ENCODE results near the gene PCDHGA10. TPM values are rescaled to one million over a fixed set of nuclear protein-coding genes. Genes with fewer than 3 reads are reported as not detected.

Gene PCDHGA10
- total RNA-seq, 1 experiment from 2014 or later = 3.8 TPM

GRCh38 chr5:141363952-141364660, 48.7 kb upstream of the PCDHGA10 start, which contains the start of gene PCDHGA5:
PCDHGA5 (plus strand) TSS chr5:141364162; CDS start chr5:141364331, 169 bp downstream.
- ChIA-PET CTCF (interaction anchor here (1.0 to 1.1 kb wide), 2 partner anchors 44 to 200 kb away, joined by 3 read pairs; partner anchors contain the start of gene TAF7), POLR2A (no interaction called here), RAD21 (ENCODE audit: low non-redundant PET in 1 of 2, low total read pairs in 2 of 2, uncharacterized antibody in 2 of 2, unreplicated experiment in 2 of 2) (no interaction called here)
- Histone ChIP-seq H3K36me3 (ENCODE audit: control insufficient read depth in 1 of 2, insufficient read depth in 2 of 2, low read length in 2 of 2) (no peaks in the 10 kb centered on the region), H3K27me3 (ENCODE audit: insufficient read depth, low read length) (no peaks in the 10 kb centered on the region), H3K4me3 (replicated peaks in 1 of 2; ENCODE audit: low read depth in 1 of 2, low read length in 2 of 2) (no peak within 1 kb of the TSS), H3K4me1 (ENCODE audit: control insufficient read depth in 1 of 2, insufficient read depth in 2 of 2, low read length in 2 of 2) (no peaks in the 10 kb centered on the region), H3K9me3 (ENCODE audit: control insufficient read depth in 1 of 2, insufficient read depth in 1 of 2, low read depth in 1 of 2, low read length in 2 of 2) (peaks cover 5 to 6% of the 10 kb centered on the region in 2 experiments; a peak in 2 of 4 replicates), H3K79me2 (ENCODE audit: insufficient read depth, low read length) (no peaks in the 10 kb centered on the region), H3K4me2 (ENCODE audit: low read length) (no peak within 1 kb of the TSS), H3K27ac (ENCODE audit: low read depth, low read length) (no peak within 1 kb of the TSS), H3K9ac (ENCODE audit: low read length) (no peak within 1 kb of the TSS), H4K20me1 (ENCODE audit: insufficient read depth) (no peaks in the 10 kb centered on the region), H2AFZ (ENCODE audit: low read depth, low read length, poor library complexity, severe bottlenecking) (no peak within 1 kb of the TSS), H3K9me2 (ENCODE audit: insufficient read depth) (no peaks in the 10 kb centered on the region)
- ATAC-seq (no peak), DNase-seq (ENCODE audit: low read depth, low spot score) (no peak)
- no peak for TF ChIP-seq FOSL1 (IDR thresholded peaks at IDR 0.05; ENCODE audit: low read depth)
- no peak for TF ChIP-seq ZFX (IDR thresholded peaks at IDR 0.05)
- intact Hi-C loops (cut with micrococcal nuclease) = no loop called here
- no TSS peak for BruUV-seq (replicated peaks)

- no peak overlapping the region for H3K4me2 ChIP-seq (ENCODE audit: low read length)
- H2AFZ ChIP-seq (ENCODE audit: low read depth, low read length, poor library complexity, severe bottlenecking) = no peak overlapping the region
- H3K36me3 ChIP-seq (ENCODE audit: control insufficient read depth in 1 of 2, insufficient read depth in 2 of 2, low read length in 2 of 2) = no peaks in the 10 kb centered on the region
- no peaks in the 10 kb centered on the region for H3K79me2 ChIP-seq (ENCODE audit: insufficient read depth, low read length)
- DNase-seq (ENCODE audit: low read depth, low spot score) = no peak
- ChIA-PET RAD21 (ENCODE audit: low non-redundant PET in 1 of 2, low total read pairs in 2 of 2, uncharacterized antibody in 2 of 2, unreplicated experiment in 2 of 2) (no interaction called here), POLR2A (no interaction called here), CTCF (no interaction called here)
- intact Hi-C loops (cut with micrococcal nuclease) = no loop called here
- no peak overlapping the region for H3K4me3 ChIP-seq (replicated peaks in 1 of 2; ENCODE audit: low read depth in 1 of 2, low read length in 2 of 2)
- no peak for ATAC-seq
- no TSS peak for BruUV-seq (replicated peaks)
- H3K27me3 ChIP-seq (ENCODE audit: insufficient read depth, low read length) = no peaks in the 10 kb centered on the region
- H3K9me3 ChIP-seq (ENCODE audit: control insufficient read depth in 1 of 2, insufficient read depth in 1 of 2, low read depth in 1 of 2, low read length in 2 of 2) = peaks cover 5 to 16% of the 10 kb centered on the region in 2 experiments; a peak in 2 of 4 replicates
- no peak overlapping the region for H3K27ac ChIP-seq (ENCODE audit: low read depth, low read length)
- H3K4me1 ChIP-seq (ENCODE audit: control insufficient read depth in 1 of 2, insufficient read depth in 2 of 2, low read length in 2 of 2) = no peaks in the 10 kb centered on the region
- no peaks in the 10 kb centered on the region for H4K20me1 ChIP-seq (ENCODE audit: insufficient read depth)
- no peak overlapping the region for H3K9ac ChIP-seq (ENCODE audit: low read length)
- H3K9me2 ChIP-seq (ENCODE audit: insufficient read depth) = no peaks in the 10 kb centered on the region
- no peak for TF ChIP-seq ATF3 (IDR thresholded peaks at IDR 0.05)
- TF ChIP-seq SRF (IDR thresholded peaks at IDR 0.05; ENCODE audit: low read depth) = no peak
- TF ChIP-seq YY1 (IDR thresholded peaks at IDR 0.05; ENCODE audit: extremely low read depth, insufficient replicate concordance, low read depth, low read length) = no peak
- no peak for TF ChIP-seq MAX (IDR thresholded peaks at IDR 0.05)
- TF ChIP-seq CTCF (IDR thresholded peaks at IDR 0.05 in 2 of 3, conservative IDR thresholded peaks at IDR 0.05 in 1 of 3; ENCODE audit: borderline replicate concordance in 1 of 3, insufficient read depth in 1 of 3, low read depth in 2 of 3, low read length in 2 of 3) = no peak
- TF ChIP-seq ZBTB33 (IDR thresholded peaks at IDR 0.05; ENCODE audit: extremely low read depth, insufficient replicate concordance, low read length) = no peak
- no peak for TF ChIP-seq TCF7L2 (IDR thresholded peaks at IDR 0.05; ENCODE audit: borderline replicate concordance, extremely low read depth, insufficient read depth, insufficient read length)
- TF ChIP-seq SIN3A (IDR thresholded peaks at IDR 0.05; ENCODE audit: low read depth) = no peak
- TF ChIP-seq ZFX (IDR thresholded peaks at IDR 0.05) = no peak
- TF ChIP-seq POLR2A (IDR thresholded peaks at IDR 0.05; ENCODE audit: borderline replicate concordance, extremely low read depth, insufficient read depth, insufficient read length) = no peak
- TF ChIP-seq SP1 (IDR thresholded peaks at IDR 0.05; ENCODE audit: low read depth) = no peak
- no peak for TF ChIP-seq POLR2AphosphoS5 (IDR thresholded peaks at IDR 0.05; ENCODE audit: low read depth, low read length)
These were observed 46.5 kb upstream of the PCDHGA10 start for GRCh38 chr5:141366016-141366896.
